GM04503 (cell line): ENCODE results near the gene NCCRP1.

Experiments
- DNase-seq: peaks from one replicate; pipeline ENCODE4 v3.0.0-alpha.2; 2012; ENCODE audit warnings: low read depth

The NCCRP1 gene

GRCh38 chr19:39246951-39247669 is 50.3 kb downstream of the NCCRP1 start:
- DNase-seq, result no peak

- no peak for DNase-seq
Measured at GRCh38 chr19:39247701-39248664, 51.2 kb downstream of the NCCRP1 start.

- no peak for DNase-seq
Measured at GRCh38 chr19:39248806-39249205, 52.0 kb downstream of the NCCRP1 start, which contains the start of gene IFNL4. Gene IFNL4, minus strand, starts transcription at chr19:39248856.

- DNase-seq, result no peak
Measured at GRCh38 chr19:39251081-39251480, 54.3 kb downstream of the NCCRP1 start.
